ENCODE measurements around the gene ANKRD11.

Gene ANKRD11

DNA sequence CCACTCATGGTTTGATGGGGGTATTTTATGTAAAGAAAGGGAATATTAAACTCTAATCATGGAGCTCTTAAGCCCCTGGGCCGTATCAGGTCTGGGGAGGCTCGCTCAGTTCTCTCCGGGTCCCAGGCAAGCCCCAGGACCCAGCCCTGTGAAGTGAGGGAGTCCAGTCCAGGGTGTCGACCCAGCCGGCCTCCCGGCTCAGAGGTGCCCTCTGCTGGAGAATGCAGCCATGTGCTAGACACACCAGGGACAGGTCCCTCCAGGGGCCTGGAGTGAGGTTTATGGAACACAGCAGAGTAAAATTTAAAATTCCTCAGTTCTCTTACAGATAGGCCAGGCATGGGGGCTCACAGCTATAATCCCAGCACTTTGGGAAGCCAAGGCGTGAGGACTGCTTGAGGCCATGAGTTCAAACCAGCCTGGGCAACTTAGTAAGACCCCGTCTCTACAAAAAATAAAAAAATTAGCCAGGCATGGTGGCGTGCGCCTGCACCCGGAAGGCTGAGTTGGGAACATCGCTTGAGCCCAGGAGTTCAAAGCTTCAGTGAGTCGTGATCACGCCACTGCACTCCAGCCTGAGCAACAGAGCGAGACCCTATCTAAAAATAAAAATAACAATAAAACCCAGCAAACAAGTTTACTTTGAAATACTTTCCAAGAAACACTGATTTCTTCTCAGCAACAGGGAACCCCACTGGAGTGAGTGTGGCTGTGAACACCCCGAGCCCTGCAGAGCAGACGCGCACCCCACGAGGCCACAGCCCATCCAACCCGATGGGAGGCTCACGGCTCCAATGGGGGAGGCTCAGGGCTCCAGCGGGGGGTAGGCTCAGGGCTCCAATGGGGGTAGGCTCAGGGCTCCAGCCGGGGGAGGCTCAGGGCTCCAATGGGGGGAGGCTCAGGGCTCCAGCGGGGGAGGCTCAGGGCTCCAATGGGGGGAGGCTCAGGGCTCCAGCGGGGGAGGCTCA, 200.6 kb downstream of the ANKRD11 start:
- in situ Hi-C loops (cut with MboI; ENCODE audit: low sequenced_read_pairs) = no loop called here

DNA sequence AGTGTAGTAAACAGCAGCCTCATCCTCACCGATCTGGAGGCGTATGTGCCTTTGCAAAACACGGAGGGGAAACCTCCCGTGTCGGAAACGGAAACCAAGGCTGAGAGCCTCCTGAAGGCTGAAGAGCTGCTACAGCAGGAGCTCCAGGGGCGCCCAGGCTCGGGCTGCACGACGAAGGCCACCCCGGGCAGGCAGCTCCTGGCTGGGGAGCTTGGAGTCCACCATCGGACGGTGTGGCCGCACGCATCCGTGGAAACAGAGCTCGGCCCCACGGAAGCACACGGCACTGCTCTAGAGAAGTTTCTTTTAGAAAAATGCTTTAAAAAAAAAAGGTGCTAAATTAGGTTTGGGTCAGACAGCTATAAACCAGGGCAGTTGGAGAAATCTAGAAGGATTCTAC, 201.4 kb downstream of the ANKRD11 start:
- in situ Hi-C loops (cut with MboI; ENCODE audit: low sequenced_read_pairs) = no loop called here

DNA sequence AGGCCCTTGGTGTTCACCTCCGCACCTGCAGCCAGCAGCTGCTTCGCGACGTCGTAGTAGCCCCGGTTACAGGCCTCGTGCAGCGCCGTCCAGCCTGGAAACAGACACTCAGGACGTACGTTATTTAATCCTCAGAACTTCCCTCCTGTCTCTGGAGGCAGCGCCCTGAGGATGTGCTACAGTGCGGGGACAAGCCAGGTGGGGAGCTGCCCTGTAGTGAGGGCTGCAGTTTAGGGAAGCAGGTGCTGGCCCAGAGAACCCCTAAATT, 201.8 kb downstream of the ANKRD11 start:
- in situ Hi-C loops (cut with MboI; ENCODE audit: low sequenced_read_pairs) = no loop called here

DNA sequence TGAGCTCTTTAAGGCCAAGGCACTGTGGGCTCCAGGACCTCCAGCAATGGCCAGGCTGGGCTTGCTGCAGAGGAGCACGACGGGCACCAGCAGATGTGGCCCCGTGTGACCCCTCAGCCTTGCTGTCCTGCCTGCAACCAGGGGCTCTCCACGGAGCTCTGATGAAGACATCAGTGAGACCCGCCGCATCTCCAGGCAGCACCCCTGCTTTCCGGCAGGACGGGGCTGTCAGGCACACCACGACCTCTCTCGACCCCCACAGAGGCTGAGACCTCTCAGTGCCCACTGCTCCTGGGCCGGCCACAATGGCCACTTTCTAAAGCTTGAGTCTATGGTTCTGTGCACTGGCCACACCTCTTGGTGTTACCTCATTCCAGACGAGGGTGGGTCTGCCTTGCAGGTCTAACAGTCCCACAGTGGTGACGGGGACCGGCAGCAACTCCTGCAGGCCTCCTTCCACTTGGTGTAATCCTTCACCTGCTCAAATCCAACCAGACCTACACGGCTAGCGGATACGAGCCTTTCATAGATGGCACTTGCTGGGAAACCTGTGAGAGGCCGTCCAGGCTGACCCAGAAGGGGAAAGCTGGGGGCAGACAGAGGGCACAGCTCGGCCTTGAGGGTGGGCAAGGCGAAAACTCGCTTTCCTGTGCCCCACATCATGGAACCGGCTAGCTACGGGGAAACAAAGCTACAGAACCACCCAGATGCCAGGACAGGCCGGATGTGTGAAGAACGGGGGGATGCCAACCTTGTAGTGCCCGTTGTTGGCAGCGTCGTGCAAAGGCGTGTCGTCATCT, 202.4 kb downstream of the ANKRD11 start:
- in situ Hi-C loops (cut with MboI; ENCODE audit: low sequenced_read_pairs) = no loop called here

DNA sequence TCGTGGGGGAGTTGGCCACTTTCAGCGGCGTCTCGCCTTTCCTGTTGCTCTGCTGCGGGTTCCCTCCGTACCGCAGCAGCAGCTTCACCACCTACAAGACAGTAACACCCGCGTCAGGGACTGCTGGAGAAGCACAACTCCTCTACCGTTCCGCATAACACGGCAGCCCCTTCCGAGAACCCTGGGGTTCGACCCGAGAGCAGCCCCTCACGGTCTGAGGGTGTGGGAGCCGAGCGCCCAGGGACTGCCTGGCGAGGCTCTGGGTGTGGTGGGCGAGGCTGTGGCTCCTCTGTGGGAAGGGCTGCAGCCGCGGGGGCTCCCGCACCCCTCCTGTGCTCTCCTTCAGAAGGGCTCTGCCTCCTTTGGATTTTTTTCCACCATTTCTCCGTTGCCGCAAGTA, 204.3 kb downstream of the ANKRD11 start:
- in situ Hi-C loops (cut with MboI; ENCODE audit: low sequenced_read_pairs) = no loop called here

DNA sequence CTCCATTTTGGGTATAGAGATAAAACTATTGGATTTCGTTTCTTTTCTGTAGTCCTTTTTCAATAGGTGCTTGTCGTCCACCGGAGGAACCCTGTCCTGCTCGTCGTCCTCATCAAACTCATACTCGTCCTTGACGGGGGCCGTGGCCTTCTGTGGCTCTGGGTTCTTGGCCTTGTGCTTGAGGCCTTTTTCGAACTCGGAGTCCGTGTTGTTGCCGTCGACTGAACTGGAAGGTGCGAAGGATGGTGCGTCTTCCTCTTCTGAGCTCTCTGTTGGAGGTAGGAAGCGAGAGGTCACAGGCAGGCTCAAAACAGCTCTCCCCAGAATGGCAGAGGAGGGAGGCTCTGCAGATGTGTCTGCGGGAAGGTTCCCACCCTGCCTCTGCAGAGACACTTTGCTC, 205.0 kb downstream of the ANKRD11 start:
- in situ Hi-C loops (cut with MboI; ENCODE audit: low sequenced_read_pairs) = no loop called here

DNA sequence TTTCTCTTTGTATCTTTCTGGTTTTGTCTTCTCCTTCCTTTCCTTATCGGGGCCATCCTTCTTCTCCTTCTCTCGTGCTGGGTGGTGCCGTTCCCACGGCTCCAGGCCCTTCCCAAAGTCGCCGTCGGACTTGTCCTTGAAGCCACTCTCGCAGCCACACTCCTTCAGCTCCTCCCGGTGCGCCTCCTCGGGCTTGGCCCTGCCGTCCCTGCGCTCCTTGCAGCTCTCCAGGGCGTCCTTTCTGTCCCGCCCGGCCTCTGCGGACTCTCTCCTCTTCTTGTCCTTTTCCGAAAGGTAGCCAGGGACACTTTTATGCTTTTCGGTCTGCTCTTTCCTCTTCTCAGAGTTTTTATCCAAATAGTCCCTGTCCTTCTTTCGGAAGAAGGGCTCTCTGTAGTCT, 206.9 kb downstream of the ANKRD11 start:
- in situ Hi-C loops (cut with MboI; ENCODE audit: low sequenced_read_pairs) = no loop called here

DNA sequence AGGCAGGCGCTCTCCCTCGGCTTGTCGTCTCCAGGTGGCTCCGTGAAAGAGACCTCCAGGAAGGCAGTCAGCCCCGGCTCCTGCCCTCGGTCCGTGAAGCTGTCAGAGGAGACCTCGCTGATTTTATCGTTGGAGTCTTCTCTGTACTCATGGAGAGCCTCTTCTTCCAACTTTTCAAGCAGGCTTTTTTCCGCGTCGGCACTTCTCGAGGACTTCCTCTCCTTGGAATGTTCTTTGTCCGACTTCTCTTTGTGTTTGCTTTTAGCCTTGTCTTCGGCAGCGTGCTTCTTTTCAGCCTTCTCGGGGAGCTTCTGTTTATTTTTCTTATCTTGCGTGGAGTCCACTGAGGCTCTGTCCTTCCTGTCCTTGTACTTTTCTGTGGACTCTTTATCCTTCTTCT, 207.8 kb downstream of the ANKRD11 start:
- in situ Hi-C loops (cut with MboI; ENCODE audit: low sequenced_read_pairs) = no loop called here

DNA sequence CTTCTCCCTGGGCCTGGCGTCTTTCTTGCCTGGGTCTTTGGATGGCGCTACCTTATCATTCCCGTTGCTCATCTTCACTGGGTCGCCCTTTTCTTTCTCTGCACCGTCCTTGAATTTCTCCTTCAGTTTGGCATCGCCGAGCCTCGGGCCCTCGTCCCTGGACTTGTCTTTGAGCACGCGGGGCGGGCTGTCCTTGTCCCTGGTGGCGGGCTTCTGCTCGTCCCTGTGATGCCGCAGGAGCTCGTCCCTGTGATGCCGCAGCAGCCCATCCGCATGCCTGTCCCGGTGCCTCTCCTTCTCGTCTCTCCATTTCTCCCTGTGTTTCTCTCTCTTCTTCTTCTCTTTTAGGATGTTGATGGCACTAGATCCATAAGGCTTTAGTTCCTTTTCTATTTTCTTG, 208.5 kb downstream of the ANKRD11 start:
- in situ Hi-C loops (cut with MboI; ENCODE audit: low sequenced_read_pairs) = no loop called here

DNA sequence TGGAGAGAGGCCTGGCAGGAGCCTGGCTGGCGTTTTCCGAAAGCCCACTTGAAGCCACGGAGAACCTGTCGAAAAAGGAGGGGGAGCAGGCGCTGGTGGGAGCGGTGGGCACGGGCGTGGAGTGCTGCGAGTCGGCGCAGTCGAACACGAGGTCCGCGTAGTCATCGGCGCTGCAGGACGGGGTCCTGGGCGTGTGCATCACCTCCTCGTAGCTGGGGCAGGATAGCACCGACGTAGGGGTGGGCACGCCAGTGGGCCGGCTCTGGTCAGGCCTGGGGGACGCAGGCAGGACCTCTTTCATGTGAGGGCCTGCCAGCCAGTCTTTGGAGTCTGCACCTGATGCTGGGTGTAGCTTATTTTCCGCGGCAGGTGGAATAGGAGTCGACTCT, 209.2 kb downstream of the ANKRD11 start:
- in situ Hi-C loops (cut with MboI; ENCODE audit: low sequenced_read_pairs) = no loop called here

DNA sequence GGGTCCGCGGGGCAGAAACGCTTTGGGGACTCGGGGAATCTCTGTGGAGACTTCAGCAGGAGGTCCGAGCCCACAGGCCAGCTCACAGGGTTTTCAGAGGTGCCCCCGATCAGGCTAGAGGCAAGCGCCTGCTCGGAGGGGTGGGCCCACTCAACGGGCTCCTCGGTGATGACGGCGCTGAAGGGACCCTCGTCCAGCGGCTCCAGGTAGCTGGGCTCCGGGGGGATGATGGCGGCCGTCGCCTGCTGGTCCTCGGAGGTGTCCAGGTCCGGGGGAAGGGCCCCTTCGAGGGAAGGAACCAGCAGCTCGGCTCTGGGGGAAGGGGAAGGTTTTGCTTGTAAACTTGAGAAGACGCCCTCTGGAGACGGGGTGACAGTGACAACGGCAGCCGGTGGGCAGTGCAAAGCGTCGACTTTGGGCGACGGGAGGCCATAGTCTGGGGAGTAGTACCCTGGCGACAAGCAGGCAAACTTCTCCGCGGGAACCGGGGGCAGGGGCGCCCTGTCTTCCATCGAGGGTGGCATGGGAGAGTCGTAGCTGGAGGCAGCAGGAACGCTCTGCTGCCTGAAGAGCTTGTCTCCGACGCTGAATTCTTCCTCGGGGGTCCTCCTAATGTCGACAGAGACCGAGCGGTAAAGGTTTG, 209.7 kb downstream of the ANKRD11 start:
- in situ Hi-C loops (cut with MboI; ENCODE audit: low sequenced_read_pairs) = no loop called here

DNA sequence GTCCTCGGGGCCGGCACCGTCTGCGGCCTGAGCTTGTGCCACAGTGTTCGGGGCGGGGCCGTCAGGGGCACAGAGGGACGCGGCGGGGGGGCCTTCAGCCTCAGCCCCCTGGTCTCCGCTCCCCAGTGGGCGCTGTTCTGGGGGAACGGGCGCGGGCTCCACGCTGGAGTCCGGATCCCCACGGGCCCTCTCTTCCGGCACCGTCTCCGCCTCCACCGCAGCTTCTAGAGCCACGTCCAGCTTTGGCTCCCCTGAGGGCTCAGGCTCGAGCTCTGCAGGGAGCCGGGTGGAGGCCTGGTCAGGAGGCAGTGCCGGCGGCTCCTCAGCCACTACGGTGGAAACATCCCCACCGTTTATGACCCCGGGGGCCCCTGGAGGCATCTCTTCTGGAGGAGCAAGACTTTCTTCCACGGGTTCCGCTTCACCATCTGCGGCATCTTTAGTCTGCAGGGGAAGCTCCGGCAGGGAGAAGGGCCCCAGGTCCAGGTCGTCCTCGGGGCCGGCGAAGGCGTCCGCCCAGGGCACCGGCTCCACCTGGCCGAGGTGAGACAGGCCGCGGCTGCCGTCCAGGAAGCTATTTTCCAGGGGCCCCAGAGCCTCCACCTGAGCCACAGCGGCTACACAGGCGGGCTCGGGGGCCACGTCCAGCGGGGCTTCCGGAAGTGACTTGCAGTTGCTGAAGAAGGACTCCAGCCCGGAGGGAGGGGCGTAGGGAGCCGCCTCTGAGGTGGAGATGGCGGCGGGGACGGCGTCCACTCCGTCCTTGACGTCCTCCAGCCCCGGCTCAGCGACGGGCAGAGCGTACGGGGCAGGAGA, 210.5 kb downstream of the ANKRD11 start:
- in situ Hi-C loops (cut with MboI; ENCODE audit: low sequenced_read_pairs) = no loop called here

DNA sequence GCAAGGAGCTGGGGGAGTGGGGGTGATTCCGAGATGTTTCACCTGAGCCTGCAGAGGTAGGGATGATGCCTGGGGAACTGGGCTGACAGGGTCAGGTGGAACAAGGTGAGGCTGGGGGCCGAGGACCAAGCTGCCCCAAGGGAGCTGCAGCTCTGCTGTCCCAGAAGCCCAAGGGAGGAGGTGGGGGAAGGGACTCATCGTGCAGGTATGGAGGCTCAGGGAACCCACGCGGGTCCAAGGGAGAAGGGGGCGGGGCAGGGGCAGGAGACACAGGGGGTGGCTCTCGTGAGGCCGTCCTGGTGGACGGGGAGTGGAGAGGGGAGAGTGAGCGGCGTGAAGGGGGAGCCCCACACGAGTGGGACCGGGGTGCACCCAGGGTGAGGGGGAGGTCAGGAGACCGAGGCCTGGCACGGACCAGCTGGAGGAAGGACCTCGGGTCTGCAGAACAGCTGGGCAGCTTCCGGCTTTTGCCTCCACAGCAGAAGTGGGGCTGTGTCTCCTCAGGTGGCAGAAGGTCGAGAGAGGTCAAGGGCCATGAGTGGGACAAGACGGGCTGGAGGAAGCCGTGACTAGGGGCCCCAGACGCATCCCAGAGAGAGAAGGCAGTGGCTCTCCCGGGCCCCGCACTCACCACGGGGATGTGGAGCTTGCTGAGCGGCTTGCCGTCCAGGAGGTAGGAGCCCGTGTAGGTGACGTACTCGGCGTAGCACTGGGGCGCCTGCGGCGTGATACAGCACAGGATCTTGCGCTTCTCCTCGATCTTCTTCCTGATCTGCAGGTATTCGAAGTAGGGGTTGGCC, 211.7 kb downstream of the ANKRD11 start:
- in situ Hi-C loops (cut with MboI; ENCODE audit: low sequenced_read_pairs) = no loop called here

DNA sequence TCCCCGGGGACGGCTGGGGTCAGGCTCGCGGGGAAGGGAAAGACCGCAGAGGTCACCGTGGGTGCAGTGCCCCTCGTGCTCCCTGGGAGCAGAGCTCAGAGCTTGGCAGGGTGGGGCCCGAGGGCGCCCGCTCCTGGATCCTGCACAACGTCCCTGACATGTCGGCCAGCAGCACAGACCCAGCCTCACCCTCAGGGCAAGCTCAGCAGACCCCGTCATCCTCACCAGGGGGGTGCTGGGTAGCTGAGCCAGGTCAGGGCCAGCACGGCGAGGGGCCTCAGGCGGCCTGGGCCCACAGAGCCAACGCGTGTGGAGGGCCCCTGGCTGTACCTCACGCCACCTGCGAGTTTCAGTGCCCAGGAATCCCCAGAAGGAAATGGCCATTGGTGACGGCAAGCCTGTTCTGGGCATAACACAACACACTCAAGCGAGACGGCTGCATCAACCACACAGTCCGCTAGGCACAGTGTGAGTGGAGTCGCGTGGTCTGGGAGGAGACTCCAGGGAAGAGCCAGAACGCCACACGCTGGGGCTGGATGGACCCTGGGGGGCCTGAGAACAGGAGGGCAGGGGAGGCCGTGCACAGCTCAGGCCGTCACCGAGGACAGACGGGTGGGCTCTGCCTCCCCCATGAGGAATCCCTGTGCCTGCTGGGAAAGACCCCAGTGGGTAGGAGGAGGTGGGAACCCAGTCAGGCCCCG, 212.6 kb downstream of the ANKRD11 start:
- in situ Hi-C loops (cut with MboI; ENCODE audit: low sequenced_read_pairs) = no loop called here

DNA sequence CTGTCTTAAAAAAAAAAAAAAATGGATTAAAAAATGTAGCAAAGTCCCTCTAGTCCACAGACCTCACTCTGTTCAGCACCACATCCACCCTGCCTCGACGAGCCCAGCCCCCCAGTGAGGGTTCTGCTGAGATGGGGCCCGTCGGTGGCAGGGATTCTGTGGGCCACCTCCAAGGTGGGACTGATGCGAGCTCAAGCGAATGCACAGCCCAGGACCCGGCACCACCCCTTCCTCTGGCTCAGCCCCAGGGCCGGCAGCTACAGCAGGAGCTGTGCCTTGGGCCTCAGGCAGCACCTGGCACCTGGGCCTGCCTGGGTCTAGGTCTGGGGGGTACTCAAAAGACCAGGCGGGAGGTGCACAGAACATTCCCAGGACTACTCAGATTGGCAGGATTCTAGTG, 213.3 kb downstream of the ANKRD11 start:
- in situ Hi-C loops (cut with MboI; ENCODE audit: low sequenced_read_pairs) = no loop called here

DNA sequence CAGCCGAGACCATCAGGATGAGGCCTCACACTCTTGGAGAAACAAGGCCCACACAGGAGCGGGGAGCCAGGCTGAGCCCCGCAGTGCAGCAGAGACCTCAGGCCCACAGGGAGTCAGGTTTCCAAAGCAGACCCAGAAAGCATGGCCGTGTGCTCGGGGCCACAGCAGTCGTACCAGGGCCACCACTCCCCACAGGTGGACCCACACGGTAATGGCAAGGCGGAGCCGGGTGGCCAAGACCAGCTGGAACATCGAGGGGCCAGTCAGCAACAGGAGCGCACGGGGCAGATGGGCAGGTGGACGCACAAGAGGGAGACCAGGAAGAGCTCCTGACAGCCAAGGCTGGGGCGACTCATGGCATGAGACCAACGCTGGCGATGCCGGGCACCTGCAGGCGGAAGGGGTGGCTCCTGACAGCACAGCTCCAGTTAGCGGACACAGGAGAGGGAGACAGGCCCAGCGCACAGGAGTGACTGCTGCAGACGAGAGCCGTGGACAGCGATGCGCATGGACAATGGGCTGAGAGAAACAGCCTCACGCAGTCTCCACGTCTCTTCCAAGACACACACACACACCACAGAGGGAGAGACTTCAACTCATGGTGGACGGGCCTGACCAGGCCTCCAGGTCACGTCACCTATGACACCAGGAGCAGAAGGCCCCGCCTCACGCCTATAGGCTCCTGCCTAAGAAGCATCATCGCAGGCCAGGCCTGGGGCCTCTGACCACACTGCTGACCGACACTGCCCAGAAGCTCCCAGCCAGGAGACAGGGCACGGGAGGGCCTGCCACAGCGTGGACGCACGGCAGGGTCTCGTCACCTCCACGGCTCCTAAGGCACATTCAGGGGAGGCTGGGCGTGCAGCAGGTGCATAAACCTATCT, 214.3 kb downstream of the ANKRD11 start:
- in situ Hi-C loops (cut with MboI; ENCODE audit: low sequenced_read_pairs) = no loop called here

DNA sequence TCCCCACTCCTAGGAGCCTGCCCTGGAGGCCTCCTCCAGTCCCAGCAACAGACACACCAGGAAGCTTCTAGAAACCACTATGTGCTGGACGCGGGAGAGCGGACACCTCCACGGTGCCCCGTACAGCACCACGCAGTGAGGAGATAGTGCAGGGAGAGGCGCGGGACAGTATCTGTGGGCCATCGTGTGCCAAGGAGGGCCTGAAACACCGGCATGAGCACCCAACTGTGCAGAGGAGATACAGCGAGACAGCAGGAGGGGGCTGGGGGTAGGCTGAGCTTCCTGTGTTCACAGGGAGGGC, 215.1 kb downstream of the ANKRD11 start:
- in situ Hi-C loops (cut with MboI; ENCODE audit: low sequenced_read_pairs) = no loop called here

DNA sequence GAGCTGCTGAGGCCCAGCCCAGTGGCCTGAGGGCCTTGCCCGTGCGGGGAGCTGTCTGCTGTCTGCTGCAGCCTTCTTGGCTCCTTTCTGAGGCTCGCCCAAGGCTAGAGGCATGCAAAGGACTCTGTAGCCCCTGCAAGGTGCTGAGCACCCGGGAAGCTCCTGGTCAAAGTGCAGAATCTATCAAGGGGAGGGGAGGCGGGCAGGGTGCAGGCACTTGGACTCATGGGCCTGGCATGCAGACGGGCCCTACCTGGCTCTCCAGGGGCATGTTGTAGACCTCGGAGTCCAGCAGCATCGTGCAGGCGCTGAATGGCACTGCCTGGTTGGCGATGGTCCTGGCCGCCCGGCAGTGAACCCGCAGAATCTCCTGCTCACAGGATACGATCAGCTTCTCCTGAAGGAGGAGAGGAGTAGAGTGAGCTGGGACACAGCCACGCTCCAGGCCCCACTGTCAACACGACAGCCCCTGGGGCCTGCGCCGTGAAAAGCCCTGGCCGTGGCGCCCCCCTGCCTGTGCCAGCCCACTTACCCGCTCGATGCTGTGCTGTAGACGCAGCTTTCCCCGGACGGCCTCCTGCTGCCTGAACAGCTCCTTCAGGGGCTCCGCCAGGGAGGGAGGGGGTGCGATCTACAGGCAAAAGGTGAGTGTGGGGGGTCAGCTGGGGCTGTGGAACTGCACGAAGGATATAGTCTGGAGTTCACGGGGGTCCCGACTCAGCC, 215.6 kb downstream of the ANKRD11 start:
- in situ Hi-C loops (cut with MboI; ENCODE audit: low sequenced_read_pairs) = no loop called here
